HG03520 (cell line): ENCODE data around the gene CDSN.

Experiments
- ATAC-seq: cut with Tn5 transposase; IDR thresholded peaks from one replicate; pipeline ENCODE4 v1.9.1; 2021; ENCODE audit warnings: mild to moderate bottlenecking, moderate library complexity; ENCODE audit not compliant: unreplicated experiment

CDSN gene

DNA sequence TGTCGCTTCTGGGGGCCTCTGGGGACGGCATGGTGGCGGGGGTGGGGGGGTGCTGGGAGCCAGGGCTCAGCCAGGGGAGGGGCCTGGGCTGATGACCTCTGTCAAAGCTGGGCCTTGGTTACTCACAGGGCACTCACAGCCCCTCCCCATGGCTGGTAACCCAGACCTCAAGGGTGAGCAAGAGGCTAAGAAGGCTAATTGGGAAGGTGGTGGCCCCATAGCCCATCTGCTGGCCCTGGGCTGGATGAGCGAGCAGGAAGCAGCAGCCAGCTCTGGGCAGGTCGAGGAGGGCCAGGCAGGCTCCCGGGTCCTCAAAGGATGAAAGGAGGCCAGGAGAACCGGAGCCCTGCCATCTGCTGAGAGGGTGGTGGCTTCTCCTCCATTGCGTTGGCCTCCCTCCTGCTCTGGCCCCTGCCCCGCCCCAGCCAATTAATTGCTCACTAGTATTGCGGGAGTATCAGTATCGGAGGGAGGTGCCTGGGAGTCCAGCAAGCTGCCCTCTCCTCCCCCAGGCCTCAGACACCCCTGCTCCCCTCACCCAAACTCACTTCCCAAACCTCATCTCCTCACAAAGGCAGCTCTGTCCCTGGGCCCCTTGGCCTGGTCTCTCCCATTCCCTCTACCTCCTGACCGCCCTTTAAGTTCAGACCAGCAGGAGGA is 1.0 kb upstream of the CDSN start:
- ATAC-seq = no peak

DNA sequence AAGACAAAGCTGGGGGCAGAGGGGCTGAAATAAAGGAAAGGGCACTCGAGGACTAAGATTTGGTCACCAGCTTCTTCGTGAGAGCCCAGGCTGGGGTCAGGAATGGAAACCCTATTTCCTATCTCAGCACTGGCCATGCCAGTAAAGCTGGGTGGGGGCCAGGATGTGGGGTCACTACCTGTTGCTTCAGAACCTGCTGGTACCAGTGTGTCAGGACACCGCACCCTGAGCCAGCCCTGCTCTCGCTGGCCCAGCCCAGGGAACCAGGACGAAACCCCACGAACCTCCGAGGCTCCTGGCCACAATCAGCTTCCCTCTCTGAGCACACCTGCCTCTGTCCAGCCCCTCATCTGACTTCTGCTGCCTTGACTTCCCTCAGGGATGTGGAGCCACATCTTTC is 2.1 kb downstream of the CDSN start:
- ATAC-seq = no peak

DNA sequence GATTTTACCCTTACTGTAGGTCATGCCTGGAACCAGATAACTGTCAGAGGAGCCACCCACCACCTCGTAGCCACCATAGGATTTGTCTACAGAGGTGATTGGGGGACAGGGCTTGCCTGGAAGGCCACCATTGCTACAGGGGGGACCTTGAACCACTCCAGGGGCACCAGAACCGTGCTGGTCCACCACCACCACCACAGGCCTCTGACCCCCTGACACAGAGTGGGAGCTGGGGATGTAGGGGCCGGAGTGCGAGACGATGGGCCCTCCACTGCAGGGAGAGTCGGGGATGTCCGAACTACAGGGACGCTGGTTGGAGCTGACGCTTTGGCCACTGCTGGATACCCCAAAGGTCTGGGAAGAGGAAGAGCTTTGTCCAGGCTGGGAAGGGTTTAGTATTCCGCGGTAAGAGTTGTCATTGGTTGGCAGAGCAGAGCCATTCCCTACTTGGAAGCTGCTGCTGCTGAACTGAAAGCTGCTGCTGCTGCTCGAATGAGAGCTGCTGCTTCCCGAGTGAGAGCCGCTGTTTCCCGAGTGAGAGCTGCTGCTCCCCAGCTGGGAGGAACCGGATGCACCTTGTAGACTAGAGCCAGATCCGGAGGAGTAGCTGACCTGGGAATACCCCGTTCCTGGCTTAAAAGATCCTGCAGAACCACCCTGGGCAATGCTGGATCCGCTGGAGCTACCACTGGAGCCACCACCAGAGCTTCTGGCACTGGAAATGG is 3.4 kb downstream of the CDSN start:
- ATAC-seq = no peak

DNA sequence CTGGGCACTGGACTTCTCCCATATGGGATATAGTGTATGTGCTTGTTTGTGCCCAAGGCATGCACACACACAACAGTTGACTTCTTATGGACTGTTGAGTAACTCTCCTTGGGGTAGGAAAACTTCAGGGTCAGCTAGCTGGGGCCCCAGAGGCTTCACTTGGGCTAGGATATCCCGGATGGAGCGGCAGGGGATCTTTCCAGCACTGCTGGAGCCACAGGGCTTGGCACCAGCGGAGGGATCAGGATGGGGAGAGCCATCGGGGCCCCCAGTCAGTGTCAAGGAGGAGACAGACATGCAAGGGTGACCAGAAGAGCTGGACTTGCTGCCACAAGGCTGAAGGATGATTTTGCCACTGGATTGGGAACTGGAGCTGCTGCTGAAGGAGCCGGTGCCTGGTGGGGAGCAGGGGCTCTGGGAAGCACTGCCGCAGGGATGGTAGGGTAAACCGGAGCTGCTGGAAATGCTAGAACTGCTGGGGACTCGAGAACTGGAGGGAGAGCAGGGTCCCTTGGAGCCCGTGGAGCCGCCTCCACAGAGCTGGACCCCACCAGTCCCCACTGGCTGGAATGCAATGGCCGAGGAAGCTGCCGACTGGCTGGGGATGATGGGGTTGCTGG is 4.2 kb downstream of the CDSN start:
- no peak for ATAC-seq

DNA sequence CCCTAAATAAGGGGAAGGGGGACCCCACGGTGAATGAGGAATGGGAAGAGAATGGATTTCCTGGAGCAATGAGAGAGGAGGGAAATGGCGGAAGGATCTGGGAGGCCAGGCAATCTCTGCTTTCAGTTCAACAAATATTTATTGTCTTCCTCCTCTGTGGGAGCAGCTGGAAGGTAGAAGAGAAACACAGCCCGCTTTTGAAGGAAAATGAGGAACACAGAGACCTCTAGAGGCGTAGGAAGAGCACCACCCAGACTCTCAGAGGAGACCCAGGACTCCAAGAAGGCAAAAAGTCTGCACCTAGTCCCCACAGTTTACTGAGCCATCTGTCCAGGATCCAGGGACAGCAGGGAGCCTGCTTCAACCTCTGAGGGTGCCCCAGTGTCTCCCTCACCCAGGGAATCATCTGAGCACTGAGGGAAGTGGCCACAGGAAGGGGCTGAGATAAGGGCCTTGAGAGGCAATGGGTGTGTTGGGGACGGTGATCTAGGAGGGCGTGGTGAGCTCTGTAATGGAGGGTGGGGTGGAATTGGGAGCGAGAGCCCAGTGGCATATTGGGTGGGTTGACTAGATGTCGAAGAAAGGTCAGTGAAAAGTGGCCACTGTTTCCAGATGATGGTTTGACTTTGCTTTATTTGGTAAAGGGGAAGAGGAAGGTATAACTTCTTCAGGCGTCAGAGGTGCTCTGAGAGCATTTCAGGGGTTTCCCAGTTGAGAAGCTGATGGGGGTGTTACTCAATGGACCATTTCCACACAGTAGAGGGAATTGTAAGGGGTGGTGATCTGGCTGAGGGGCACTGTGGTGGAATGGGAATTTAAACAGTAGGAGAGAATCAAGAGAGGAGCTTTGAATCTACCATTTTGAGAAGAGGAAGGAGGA is 5.0 kb downstream of the CDSN start:
- no peak for ATAC-seq

DNA sequence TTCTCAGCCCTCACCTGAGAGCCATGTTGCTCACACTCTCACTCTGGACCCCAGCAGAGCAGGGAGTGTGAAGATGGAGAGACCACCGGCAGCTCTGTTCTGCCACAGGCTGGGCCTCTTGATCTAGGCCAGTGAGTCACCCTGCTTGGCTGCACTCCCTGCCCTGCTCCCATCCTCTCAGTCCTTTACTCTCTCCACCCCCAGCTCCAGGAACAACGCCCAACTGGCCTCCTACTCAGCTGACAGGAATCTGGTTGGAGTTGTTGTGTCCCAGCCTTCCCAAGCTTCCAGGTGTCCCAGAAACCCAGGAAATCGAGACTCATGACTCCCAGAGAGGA is 5.7 kb downstream of the CDSN start, which contains the start of gene PSORS1C1:
TSS of gene PSORS1C1 (plus strand) at position 260 of the 338 bp plus-strand sequence. CDS start 14,833 bp downstream, outside the sequence.
- ATAC-seq = no peak

DNA sequence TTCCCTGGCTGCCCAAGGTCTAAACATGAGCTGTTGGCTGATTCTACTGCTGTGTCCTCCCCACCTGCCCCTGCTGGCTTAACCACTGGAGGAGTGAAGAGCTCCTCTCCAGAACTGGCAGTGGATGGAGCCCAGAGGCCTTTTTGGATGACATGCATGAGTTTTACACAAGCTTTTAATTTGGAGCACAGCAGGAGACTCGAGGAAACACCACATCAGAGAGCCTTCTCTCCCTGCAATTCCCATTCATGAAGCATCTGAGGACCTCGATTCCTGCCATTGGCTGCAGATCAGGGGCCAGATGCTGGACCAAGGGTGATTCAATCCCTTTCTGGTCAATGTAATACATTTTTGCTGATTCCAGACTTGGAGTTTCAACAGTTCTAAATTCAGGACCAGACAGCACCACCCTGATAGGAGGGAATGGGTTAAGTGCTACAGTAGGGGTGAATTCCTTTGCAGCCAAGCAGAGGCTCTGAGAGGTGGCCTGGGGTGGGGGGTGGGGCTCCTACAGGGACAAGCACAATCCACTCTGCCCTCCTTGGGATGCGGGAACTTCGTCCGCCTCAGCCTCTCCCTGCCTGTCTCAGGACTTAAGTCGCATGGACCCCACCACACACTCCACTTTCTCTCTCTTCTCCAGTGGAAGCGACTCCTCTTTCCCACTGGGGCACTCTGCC is 6.2 kb downstream of the CDSN start:
- no peak for ATAC-seq

DNA sequence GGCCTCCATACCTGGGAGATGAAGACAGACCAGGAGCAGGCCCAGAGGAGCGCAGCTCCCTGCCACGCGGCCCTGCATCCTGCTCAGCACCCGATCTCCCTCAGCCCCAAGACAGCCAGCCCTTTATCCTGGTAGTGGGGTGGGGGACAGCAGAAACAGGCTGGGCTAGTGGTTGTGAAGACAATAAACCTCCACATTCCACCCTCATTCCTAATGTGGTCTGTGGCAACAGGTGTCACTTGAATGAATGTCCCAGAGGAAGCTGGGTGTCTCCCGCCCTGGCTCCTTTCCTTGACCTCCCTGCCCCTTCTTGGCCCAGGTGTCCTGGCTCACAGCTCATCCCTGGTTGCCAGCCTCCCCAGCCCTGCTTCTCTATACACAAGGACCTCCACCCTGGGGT is 7.8 kb downstream of the CDSN start, which contains the start of gene C6orf15:
TSS of gene C6orf15 (minus strand) at position 98 of the 400 bp plus-strand sequence. CDS start at position 78, 20 bp downstream.
- no peak for ATAC-seq

DNA sequence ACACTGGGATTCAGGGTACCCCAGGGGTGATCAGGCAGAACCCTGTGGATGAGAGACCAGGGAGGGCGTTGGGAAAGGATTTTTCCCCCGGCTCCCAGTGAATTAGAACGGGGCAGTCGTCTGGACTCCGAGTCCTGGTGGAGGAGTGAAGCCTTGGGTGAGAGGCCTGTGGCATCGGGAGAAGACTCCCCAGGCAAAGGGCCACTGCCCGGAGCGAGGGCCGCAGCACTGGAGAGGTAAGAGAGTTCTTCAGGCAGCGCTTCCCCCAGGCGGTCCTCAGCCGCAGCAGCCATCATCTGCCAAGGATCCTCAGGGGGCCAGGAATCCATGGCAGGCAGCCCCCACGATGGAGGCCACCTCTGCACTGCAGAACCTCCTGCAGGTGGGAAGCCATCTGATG is 8.5 kb downstream of the CDSN start:
- ATAC-seq = no peak

DNA sequence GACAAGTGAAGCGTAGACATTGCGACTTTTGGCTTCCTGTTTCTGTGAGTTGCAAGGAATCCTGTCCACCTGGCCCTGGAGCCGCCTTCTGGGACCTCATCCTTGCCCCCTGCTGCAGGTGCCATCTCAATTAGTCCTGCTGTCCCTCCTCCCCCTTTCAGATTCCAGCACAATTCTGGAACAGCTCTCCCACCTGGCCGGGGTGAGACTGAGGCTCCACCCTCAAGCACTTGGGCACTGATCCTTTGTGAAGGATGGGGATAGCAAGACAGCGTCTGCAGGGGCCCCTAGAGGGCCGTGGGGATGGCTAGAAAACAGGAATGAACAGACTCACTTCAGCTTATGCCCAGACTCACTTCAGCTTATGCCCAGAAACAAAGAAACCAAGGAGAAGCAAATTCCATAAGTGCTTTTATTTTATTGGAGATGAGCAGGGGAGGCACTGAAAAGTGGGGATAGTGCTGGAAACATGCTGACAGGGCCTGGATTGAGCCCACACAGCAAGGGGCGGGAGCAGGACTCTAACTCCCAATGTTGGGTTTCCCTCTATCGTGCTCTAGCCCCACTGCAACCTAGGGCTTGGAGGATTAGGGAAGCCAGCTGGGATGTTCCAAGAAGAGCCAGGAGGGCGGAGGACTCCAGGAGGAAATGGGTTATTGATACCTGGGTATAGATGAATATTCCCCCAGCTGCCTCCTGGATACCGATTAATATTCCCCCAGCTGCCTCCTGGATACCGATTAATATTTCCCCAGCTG is 9.2 kb downstream of the CDSN start:
- ATAC-seq = no peak

DNA sequence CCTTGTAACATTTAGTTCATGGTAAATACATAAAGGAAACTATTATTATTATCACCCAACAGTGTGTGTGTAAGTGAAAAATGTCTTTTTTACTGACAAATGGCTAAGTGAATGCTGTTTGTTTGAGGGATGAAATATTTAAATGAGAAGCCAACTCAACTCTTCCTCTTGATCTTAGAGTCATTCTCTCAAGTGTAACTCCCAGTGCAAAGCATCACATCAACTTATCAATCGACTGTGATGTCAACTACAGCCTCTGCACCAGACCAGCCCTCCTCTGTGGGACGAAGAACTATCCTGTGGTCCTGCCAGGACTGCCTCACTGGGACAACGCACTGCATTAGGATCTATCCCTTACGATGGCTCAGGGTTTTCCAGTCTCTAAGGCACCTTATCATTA is 13.2 kb downstream of the CDSN start:
- no peak for ATAC-seq

DNA sequence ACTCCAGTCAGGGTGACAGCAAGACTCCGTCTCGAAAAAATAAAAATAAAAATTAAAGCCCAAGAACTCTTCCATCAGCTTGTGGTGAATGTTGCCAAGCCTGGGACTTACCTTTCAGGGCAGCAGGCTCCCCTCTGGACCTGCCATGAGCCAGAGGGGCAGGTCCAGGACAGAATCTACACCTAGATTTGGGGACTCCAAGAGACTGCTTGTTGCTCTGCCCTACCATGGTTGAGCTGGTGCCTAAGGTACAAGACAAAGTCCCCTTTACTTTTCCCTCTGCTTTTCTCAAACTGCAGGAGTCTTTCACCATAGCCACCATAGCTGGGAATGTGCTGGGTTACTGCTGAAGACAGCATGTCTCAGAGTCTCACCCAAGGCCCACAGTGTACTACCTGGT is 17.1 kb downstream of the CDSN start:
- ATAC-seq = no peak

DNA sequence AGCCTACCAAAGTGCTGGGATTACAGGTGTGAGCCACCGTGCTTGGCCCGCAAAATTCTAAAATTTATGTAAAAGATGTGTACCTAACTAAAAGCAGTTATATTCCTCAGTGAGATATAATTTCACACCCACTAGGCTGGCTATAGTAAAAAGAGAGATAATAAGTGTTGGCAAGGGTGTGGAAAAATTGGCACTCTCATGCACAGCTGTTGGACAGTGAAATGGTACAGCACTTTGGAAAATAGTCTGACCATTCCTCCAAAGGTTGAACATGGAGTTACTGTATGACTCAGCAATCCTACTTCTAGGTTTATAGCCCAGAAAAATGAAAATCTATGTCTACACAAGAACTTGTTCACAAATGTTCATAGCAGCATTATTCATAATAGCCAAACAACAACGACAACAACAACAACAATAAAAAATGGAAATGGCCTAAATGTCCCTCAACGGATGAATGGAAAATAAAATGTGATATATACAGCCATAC is 21.8 kb downstream of the CDSN start:
- no peak for ATAC-seq

DNA sequence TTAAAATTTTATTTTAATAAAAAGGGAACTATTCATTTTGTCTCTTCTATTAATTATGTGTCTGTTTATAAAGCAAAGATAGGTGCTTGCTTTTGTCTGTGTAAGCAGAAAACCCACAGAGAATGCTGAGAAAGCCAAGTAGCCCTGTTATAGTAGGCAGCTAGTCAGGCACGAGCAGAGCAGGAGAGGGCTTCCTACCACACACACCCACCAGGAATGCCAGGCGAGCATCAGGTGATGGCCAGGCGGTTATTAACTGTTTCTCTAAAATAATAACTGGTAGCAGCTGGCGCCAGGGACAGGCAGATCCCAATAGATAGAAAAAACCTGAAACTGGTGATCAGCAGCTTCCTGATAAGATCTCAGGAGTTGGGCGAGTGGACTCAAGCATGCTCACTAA is 23.6 kb downstream of the CDSN start:
- ATAC-seq = no peak

DNA sequence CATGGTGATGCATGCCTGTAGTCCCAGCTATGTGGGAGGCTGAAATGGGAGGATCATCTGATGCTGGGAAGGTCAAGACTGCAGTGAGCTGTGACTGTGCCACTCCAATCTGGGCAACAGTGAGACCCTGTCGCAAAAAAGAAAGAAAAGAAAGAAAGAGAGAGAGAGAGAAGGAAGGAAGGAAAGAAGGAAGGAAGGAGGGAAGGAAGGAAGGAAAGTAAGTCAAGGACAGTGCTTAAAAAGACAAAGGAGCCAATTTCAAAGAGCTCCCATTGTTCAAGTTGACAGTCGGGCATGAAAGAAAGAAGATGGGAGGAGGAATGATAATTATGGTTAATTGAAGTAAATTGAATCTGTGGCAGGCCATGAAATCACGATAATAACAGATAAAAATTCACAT is 24.0 kb downstream of the CDSN start:
- no peak for ATAC-seq

DNA sequence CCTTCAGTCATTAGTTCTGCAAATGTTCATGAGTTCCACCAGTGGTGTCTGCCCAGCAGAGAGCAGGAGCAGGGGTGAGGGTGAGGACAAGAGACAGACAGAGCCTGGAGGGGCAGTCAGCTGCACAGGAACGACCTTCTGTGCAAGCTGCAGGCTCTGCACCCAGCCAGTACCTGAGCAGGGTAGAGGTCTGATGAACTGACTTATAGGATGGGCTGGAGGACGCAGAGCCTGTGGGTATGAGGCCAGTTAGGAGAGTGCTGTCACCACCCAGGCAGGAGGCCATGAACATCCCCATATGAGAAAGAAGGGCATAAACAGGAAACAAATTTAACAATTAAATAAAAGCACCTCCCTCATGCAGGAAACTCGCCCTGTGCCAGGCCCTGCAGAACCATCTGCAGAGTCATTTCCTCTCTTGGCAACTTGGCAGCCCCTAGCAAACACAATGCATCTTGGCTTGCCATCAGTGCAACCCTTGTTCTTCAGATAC is 25.8 kb downstream of the CDSN start:
- no peak for ATAC-seq

DNA sequence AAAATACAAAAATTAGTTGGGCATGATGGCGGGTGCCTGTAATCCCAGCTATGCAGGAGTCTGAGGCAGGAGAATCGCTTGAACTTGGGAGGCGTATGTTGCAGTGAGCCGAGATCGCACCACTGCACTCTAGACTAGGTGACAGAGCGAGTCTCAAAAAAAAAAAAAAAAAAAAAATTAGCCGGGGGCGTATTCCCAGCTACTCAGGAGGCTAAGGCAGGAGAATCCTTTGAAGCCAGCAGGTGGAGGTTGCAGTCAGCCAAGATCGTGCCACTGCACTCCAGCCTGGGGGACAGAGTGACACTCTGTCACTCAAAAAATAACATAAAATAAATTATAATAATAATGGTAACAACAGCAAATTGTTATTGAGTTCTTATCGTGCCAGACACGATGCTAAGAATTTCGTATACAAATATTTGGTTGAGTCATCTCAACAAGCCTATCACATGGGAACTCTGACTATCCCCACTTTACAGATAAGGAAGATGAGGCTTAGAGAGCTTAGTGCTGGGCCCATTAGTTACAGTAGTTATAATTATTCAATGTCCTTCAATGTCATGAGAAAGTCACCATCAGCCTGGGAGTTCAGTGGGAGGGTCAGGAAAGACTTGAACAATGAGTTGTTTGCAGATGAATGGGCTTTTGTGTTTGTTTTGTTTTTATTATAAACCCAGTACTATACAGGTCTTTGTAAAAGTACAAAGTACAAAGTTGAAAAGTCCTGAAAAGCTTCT is 27.3 kb downstream of the CDSN start:
- no peak for ATAC-seq

DNA sequence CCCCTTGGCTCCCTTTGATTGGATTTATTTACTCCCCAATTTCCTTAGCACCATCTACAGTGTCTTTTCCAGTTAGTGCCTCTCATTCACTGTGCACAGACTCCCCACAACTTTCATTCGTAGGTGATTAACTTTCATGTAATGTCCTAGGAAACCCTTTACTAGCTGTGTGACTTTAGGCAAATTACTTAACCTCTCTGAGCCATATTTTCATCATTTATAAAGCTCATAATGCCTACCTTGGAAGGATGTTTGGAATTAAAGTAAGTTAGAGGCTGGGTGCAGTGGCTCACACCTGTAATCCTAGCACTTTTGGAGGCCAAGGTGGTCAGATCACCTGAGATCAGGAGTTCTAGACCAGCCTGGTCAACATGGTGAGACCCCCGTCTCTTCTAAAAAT is 28.0 kb downstream of the CDSN start:
- ATAC-seq = no peak

DNA sequence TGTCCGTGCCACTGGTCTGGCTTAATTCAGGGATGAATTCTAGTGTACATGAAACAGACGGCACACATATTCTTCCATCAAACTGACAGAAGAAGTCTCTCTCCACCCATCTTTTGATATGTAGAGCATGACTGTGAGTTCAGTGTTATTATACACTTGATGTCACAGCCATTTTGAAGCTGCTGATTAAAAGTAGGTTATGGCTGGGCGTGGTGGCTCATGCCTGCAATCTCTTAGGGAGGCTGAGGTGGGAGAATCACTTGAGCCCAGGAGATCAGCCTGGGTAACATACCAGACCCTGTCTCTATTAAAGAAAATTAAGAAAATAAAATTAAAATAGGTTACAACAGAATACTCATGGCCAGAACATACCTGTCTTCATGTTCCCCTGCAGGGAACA is 28.6 kb downstream of the CDSN start:
- ATAC-seq = no peak
